Endothelial cell of umbilical vein (primary cell): ENCODE data around the gene GPR146. TPM values are rescaled to one million over a fixed set of nuclear protein-coding genes. Genes with fewer than 3 reads are reported as not detected.

Source experiments
- BruUV-seq: library from RNA; stranded (reverse); fragments of 400-500 nt; replicated peaks from 2 replicates; lab custom pipeline; 2021; lab: Mats Ljungman, UMichigan
- CTCF ChIA-PET: fragments of 300-600, 350-600 bp; sonication (Branson Sonifier 250); formaldehyde crosslinking; loops from one replicate; lab custom pipeline; 2021; ENCODE audit warnings: antibody characterized with exemption, inconsistent platforms; lab: Charles Lee
- POLR2A ChIA-PET: fragments of 300-600, 350-600 bp; sonication (Branson Sonifier 250); formaldehyde crosslinking; loops from one replicate; lab custom pipeline; 2021; ENCODE audit warnings: antibody characterized with exemption, inconsistent platforms; lab: Charles Lee
- DNase-seq: peaks from one replicate; pipeline ENCODE4 v3.0.0-alpha.2; 2011; ENCODE audit warnings: low read depth, low spot score
- FAIRE-seq: peaks from 2 replicates; lab custom pipeline; 2011; peaks lifted over from hg19 to GRCh38; lab: Jason Lieb, UNC
- H2AFZ ChIP-seq: 2 replicates; pipeline ENCODE4 v1.6.0; 2012; ENCODE audit warnings: low read depth, low read length, control low read depth, inconsistent platforms
- H3K27ac ChIP-seq: 2 replicates; pipeline ENCODE4 v1.5.1; 2011; ENCODE audit warnings: low read depth, mild to moderate bottlenecking, control low read depth, low read length, moderate library complexity; ENCODE audit not compliant: insufficient read depth
- H3K27me3 ChIP-seq, 2 experiments: 2 replicates each; pipeline versions ENCODE4 v1.6.0 to v1.6.1; 2011; ENCODE audit warnings: low read length in 2 of 2, mixed read lengths in 1 of 2; ENCODE audit not compliant: control insufficient read depth in 2 of 2, insufficient read depth in 2 of 2
- H3K36me3 ChIP-seq, 2 experiments: 2 replicates in 1 of 2; 3 replicates in 1 of 2; pipeline ENCODE4 v1.5.1; 2011; ENCODE audit warnings: low read length in 2 of 2, mild to moderate bottlenecking in 1 of 2, moderate library complexity in 1 of 2; ENCODE audit not compliant: control insufficient read depth in 2 of 2, insufficient read depth in 2 of 2; ENCODE audit errors: extremely low read depth in 1 of 2
- H3K4me1 ChIP-seq: 3 replicates; pipeline ENCODE4 v1.5.1; 2011; ENCODE audit warnings: mild to moderate bottlenecking, low read length; ENCODE audit not compliant: control insufficient read depth, insufficient read depth; ENCODE audit errors: extremely low read depth
- H3K4me2 ChIP-seq: 2 replicates; pipeline ENCODE4 v1.6.1; 2011; ENCODE audit warnings: low read length, control low read depth, mixed read lengths; ENCODE audit not compliant: insufficient read depth
- H3K4me3 ChIP-seq, 3 experiments: fragments of 200-600 bp in 1 of 3; sonication (generic), shearing (Covaris generic) in 1 of 3; replicated peaks in 1 of 3; 2 replicates each; pipeline ENCODE4 v1.5.1; 2011 to 2016; ENCODE audit warnings: control low read depth in 3 of 3, low read length in 3 of 3, mild to moderate bottlenecking in 2 of 3, inconsistent platforms in 1 of 3, low read depth in 1 of 3, moderate library complexity in 1 of 3; ENCODE audit not compliant: insufficient read depth in 1 of 3
- H3K79me2 ChIP-seq: 2 replicates; pipeline ENCODE4 v1.6.0; 2012; ENCODE audit warnings: low read length, inconsistent platforms; ENCODE audit not compliant: control insufficient read depth, insufficient read depth
- H3K9ac ChIP-seq: replicated peaks from 2 replicates; pipeline ENCODE3; 2011; ENCODE audit warnings: low read length, control low read depth; ENCODE audit not compliant: insufficient read depth; ENCODE audit errors: extremely low read depth
- H3K9me1 ChIP-seq: replicated peaks from 3 replicates; pipeline ENCODE4 v1.6.0; 2011; ENCODE audit warnings: mild to moderate bottlenecking, low read length; ENCODE audit not compliant: control insufficient read depth, insufficient read depth; ENCODE audit errors: extremely low read depth
- H3K9me3 ChIP-seq: replicated peaks from 2 replicates; pipeline ENCODE4 v1.5.1; 2012; ENCODE audit warnings: low read length, inconsistent platforms; ENCODE audit not compliant: control insufficient read depth, insufficient read depth
- H4K20me1 ChIP-seq: replicated peaks from 2 replicates; pipeline ENCODE3; 2011; ENCODE audit warnings: mild to moderate bottlenecking, low read length; ENCODE audit not compliant: control insufficient read depth, insufficient read depth; ENCODE audit errors: extremely low read depth
- CTCF ChIP-seq, 2 donors: IDR thresholded peaks; 1 replicate in 1 of 2; 2 replicates in 1 of 2; pipeline ENCODE4 v1.5.1; 2011; ENCODE audit warnings: low read length in 2 of 2, mild to moderate bottlenecking in 2 of 2, moderate library complexity in 2 of 2, control low read depth in 1 of 2, inconsistent platforms in 1 of 2, low read depth in 1 of 2; ENCODE audit not compliant: insufficient read depth in 1 of 2; ENCODE audit errors: extremely low read depth in 1 of 2
- EZH2 ChIP-seq: IDR thresholded peaks from 2 replicates; pipeline ENCODE4 v1.6.1; 2012; ENCODE audit warnings: borderline replicate concordance, low read depth, mild to moderate bottlenecking, moderate library complexity, low read length, inconsistent platforms; ENCODE audit not compliant: severe bottlenecking
- FOS ChIP-seq: IDR thresholded peaks from 2 replicates; pipeline ENCODE4 v1.6.1; 2011; ENCODE audit warnings: mild to moderate bottlenecking, low read length, moderate library complexity, borderline replicate concordance; ENCODE audit not compliant: insufficient read depth
- GATA2 ChIP-seq: IDR thresholded peaks from 2 replicates; pipeline ENCODE4 v1.7.0; 2011; ENCODE audit warnings: low read depth, mild to moderate bottlenecking, moderate library complexity, mixed read lengths, low read length; ENCODE audit not compliant: insufficient read length, insufficient read depth
- JUN ChIP-seq: IDR thresholded peaks from 2 replicates; pipeline ENCODE4 v1.6.1; 2011; ENCODE audit warnings: borderline replicate concordance, low read depth; ENCODE audit not compliant: insufficient read length, insufficient read depth
- MAX ChIP-seq: IDR thresholded peaks from 2 replicates; pipeline ENCODE4 v1.6.1; 2011; ENCODE audit not compliant: insufficient read depth, insufficient read length
- POLR2A ChIP-seq: IDR thresholded peaks from 2 replicates; pipeline ENCODE4 v1.6.1; 2012; ENCODE audit warnings: low read depth, mild to moderate bottlenecking, control low read depth, low read length
- POLR2AphosphoS5 ChIP-seq: IDR thresholded peaks from 2 replicates; pipeline ENCODE4 v1.6.1; 2012; ENCODE audit warnings: low read depth, mild to moderate bottlenecking, control low read depth, low read length, moderate library complexity; ENCODE audit not compliant: insufficient read depth
- dilution Hi-C: fragments of 300-500 bp; cut with MboI; formaldehyde crosslinking; loops from one replicate; pipeline ENCODE4 v1.15.0; 2019; ENCODE audit warnings: low sequenced_read_pairs; ENCODE audit not compliant: extremely low pct_ligation_motif_present
- intact Hi-C: fragments of 100-400 bp; cut with micrococcal nuclease; formaldehyde crosslinking; loops from one replicate; pipeline ENCODE4 v1.10.0; 2022
- polyA plus RNA-seq, 4 experiments: library from polyadenylated mRNA; depleted of rRNA in 3 of 4; stranded (reverse) in 3 of 4; unstranded in 1 of 4; fragments of >200 nt; gene quantifications; 2 replicates each; pipeline versions ENCODE4 v1.2.1 to v1.2.3, GENCODE V29; 2011 to 2012; ENCODE audit warnings: missing spikeins in 1 of 4
- total RNA-seq: library from RNA; stranded (reverse); gene quantifications from 2 replicates; pipeline ENCODE4 v1.2.3, GENCODE V29; 2021

The GPR146 gene
- total and polyA plus RNA-seq, 2 donors (not counting 3 experiments of a cell fraction or from before 2014, with no cell fraction given) = 18.5 to 44.8 TPM

GRCh38 chr7:1092806-1093501, 48.6 kb downstream of the GPR146 start:
- Histone ChIP-seq H3K4me2 (no peak overlapping the region), H3K4me3 (no peak overlapping the region), H3K27me3 (no peaks in the 10 kb centered on the region), H3K4me1 (no peaks in the 10 kb centered on the region), H3K27ac (no peak overlapping the region), H3K36me3 (peaks cover 0 to 2% of the 10 kb centered on the region in 2 experiments), H4K20me1 (no peaks in the 10 kb centered on the region), H3K9me3 (no peaks in the 10 kb centered on the region), H3K9me1 (no peaks in the 10 kb centered on the region), H3K79me2 (no peaks in the 10 kb centered on the region), H2AFZ (no peak overlapping the region), H3K9ac (no peak overlapping the region)
- CTCF ChIA-PET = interaction anchor here (1.3 to 2.7 kb wide), 2 partner anchors 8 to 30 kb away, joined by 4 to 15 read pairs; no protein-coding TSS in a partner anchor
- intact Hi-C loops = no loop called here
- TF ChIP-seq MAX (no peak), JUN (no peak), EZH2 (no peak), FOS (no peak), POLR2A (no peak), POLR2AphosphoS5 (no peak), GATA2 (no peak), CTCF (IDR thresholded peaks at IDR 0.05; ENCODE audit: extremely low read depth in 1 of 2, insufficient read depth in 1 of 2, low read depth in 1 of 2, low read length in 2 of 2) (no peak)
- no peak for FAIRE-seq
- no TSS peak for BruUV-seq
- dilution Hi-C loops = no loop called here
- no peak for DNase-seq
- POLR2A ChIA-PET = no interaction called here
